WI38 (cell line): Measurements from ENCODE around the gene TUBB3.

ENCODE experiments used
- H3K4me3 ChIP-seq: 2 replicates; pipeline ENCODE4 v1.5.1; 2011; ENCODE audit warnings: low read depth, mild to moderate bottlenecking, control low read depth, low read length
- CTCF ChIP-seq: IDR thresholded peaks from 2 replicates; pipeline ENCODE4 v1.5.1; 2012; ENCODE audit warnings: low read depth, mild to moderate bottlenecking, control low read depth, low read length

TUBB3 gene

GRCh38 chr16:89956505-89957215 lies 33.5 kb downstream of the TUBB3 start:
- no peak for TF ChIP-seq CTCF
- H3K4me3 ChIP-seq, result no peak overlapping the region

- no peak overlapping the region for H3K4me3 ChIP-seq
- no peak for TF ChIP-seq CTCF
Measured at GRCh38 chr16:89957216-89957785, 34.2 kb downstream of the TUBB3 start.

GRCh38 chr16:89958068-89958467 lies 34.9 kb downstream of the TUBB3 start:
- no peak for TF ChIP-seq CTCF
- H3K4me3 ChIP-seq, result no peak overlapping the region

GRCh38 chr16:89958596-89958995 lies 35.5 kb downstream of the TUBB3 start:
- H3K4me3 ChIP-seq, result no peak overlapping the region
- TF ChIP-seq CTCF, result no peak

GRCh38 chr16:89960966-89961365 lies 37.8 kb downstream of the TUBB3 start:
- TF ChIP-seq CTCF, result no peak
- H3K4me3 ChIP-seq, result no peak overlapping the region

- no peak overlapping the region for H3K4me3 ChIP-seq
Measured at GRCh38 chr16:89961920-89962319, 38.8 kb downstream of the TUBB3 start.

More at GRCh38 chr16:89961920-89962319, 38.8 kb downstream of the TUBB3 start:
- no peak for TF ChIP-seq CTCF
